ENCODE measurements around the gene ACTR1B.
"Not testable (repeated sequence)": the region's sequence is repeated elsewhere in the genome, so short reads cannot be mapped to it uniquely, and the experiment has no call there.

The ACTR1B gene

GRCh38 chr2:97620492-97620891, 43.4 kb downstream of the ACTR1B start:
- not testable (repeated sequence) for H2BK12ac ChIP-seq (ENCODE audit: low read length); H3K4me2 ChIP-seq (ENCODE audit: insufficient read depth, low read length, poor library complexity, severe bottlenecking); H4K91ac ChIP-seq (ENCODE audit: low read depth, low read length, poor library complexity); H3K23ac ChIP-seq (ENCODE audit: low read depth, low read length, poor library complexity); H2BK5ac ChIP-seq (ENCODE audit: low read length); H2AK5ac ChIP-seq (ENCODE audit: low read depth, low read length); H3K14ac ChIP-seq (ENCODE audit: low read length); H3K9me3 ChIP-seq (replicated peaks in 1 of 2; ENCODE audit: control insufficient read depth in 2 of 2, insufficient read depth in 1 of 2, low read depth in 1 of 2, low read length in 2 of 2); H3K9ac ChIP-seq (ENCODE audit: low read depth, low read length, poor library complexity); H3K79me1 ChIP-seq (ENCODE audit: low read depth, low read length); H3K4me1 ChIP-seq (ENCODE audit: control insufficient read depth in 2 of 2, insufficient read depth in 1 of 2, low read depth in 1 of 2, low read length in 2 of 2); H3K18ac ChIP-seq (ENCODE audit: low read length); H2AFZ ChIP-seq (ENCODE audit: low read length); DNase-seq (ENCODE audit: low spot score); H2BK15ac ChIP-seq (ENCODE audit: low read length); H3K27me3 ChIP-seq (ENCODE audit: control insufficient read depth in 3 of 3, insufficient read depth in 3 of 3, low read depth in 1 of 3, low read length in 3 of 3); H3K36me3 ChIP-seq (replicated peaks in 1 of 2; ENCODE audit: control insufficient read depth in 2 of 2, insufficient read depth in 2 of 2, low read length in 2 of 2); H3K4ac ChIP-seq (ENCODE audit: low read length); H3K4me3 ChIP-seq (ENCODE audit: low read length in 2 of 2); H3K27ac ChIP-seq (replicated peaks; ENCODE audit: low read length); H4K8ac ChIP-seq (ENCODE audit: low read depth, low read length); H2BK120ac ChIP-seq (ENCODE audit: low read depth, low read length)
- WGBS, 2 donors (ENCODE audit: extremely low coverage in 2 of 2, insufficient read length in 2 of 2, insufficient replicate concordance in 1 of 2), result no CpG with 5 or more reads among the region's 1 CpG

- WGBS, 2 donors (ENCODE audit: extremely low coverage in 2 of 2, insufficient read length in 2 of 2, insufficient replicate concordance in 1 of 2), result no CpG with 5 or more reads among the region's 14 CpGs
- H3K36me3 ChIP-seq (replicated peaks in 1 of 2; ENCODE audit: control insufficient read depth in 2 of 2, insufficient read depth in 2 of 2, low read length in 2 of 2); H3K18ac ChIP-seq (ENCODE audit: low read length); H3K9ac ChIP-seq (ENCODE audit: low read depth, low read length, poor library complexity); H2BK5ac ChIP-seq (ENCODE audit: low read length); H2BK12ac ChIP-seq (ENCODE audit: low read length); H3K23ac ChIP-seq (ENCODE audit: low read depth, low read length, poor library complexity); H3K4me3 ChIP-seq (ENCODE audit: low read length in 2 of 2); H3K9me3 ChIP-seq (replicated peaks in 1 of 2; ENCODE audit: control insufficient read depth in 2 of 2, insufficient read depth in 1 of 2, low read depth in 1 of 2, low read length in 2 of 2); H3K27ac ChIP-seq (replicated peaks; ENCODE audit: low read length); H2AK5ac ChIP-seq (ENCODE audit: low read depth, low read length); H3K79me1 ChIP-seq (ENCODE audit: low read depth, low read length); H2BK120ac ChIP-seq (ENCODE audit: low read depth, low read length); H3K4me2 ChIP-seq (ENCODE audit: insufficient read depth, low read length, poor library complexity, severe bottlenecking); H3K27me3 ChIP-seq (ENCODE audit: control insufficient read depth in 3 of 3, insufficient read depth in 3 of 3, low read depth in 1 of 3, low read length in 3 of 3); H2BK15ac ChIP-seq (ENCODE audit: low read length); DNase-seq (ENCODE audit: low spot score); H4K8ac ChIP-seq (ENCODE audit: low read depth, low read length); H3K4ac ChIP-seq (ENCODE audit: low read length); H4K91ac ChIP-seq (ENCODE audit: low read depth, low read length, poor library complexity); H3K4me1 ChIP-seq (ENCODE audit: control insufficient read depth in 2 of 2, insufficient read depth in 1 of 2, low read depth in 1 of 2, low read length in 2 of 2); H3K14ac ChIP-seq (ENCODE audit: low read length): not testable (repeated sequence)
- peak overlapping the region; percentile 29 for H2AFZ ChIP-seq (ENCODE audit: low read length)
Observed at GRCh38 chr2:97618939-97619827, 44.7 kb downstream of the ACTR1B start.

- Histone ChIP-seq H3K27me3 (ENCODE audit: control insufficient read depth in 3 of 3, insufficient read depth in 3 of 3, low read depth in 1 of 3, low read length in 3 of 3) (no peaks in the 10 kb centered on the region), H2BK5ac (ENCODE audit: low read length) (no peak overlapping the region), H4K8ac (ENCODE audit: low read depth, low read length) (no peak overlapping the region), H2BK12ac (ENCODE audit: low read length) (no peak overlapping the region), H3K9me3 (replicated peaks in 1 of 2; ENCODE audit: control insufficient read depth in 2 of 2, insufficient read depth in 1 of 2, low read depth in 1 of 2, low read length in 2 of 2) (no peaks in the 10 kb centered on the region), H2AFZ (ENCODE audit: low read length) (no peak overlapping the region), H3K18ac (ENCODE audit: low read length) (no peak overlapping the region), H3K4me2 (ENCODE audit: insufficient read depth, low read length, poor library complexity, severe bottlenecking) (no peak overlapping the region), H4K91ac (ENCODE audit: low read depth, low read length, poor library complexity) (no peak overlapping the region), H3K4me1 (ENCODE audit: control insufficient read depth in 2 of 2, insufficient read depth in 1 of 2, low read depth in 1 of 2, low read length in 2 of 2) (peaks cover 0 to 2% of the 10 kb centered on the region in 2 donors), H3K14ac (ENCODE audit: low read length) (no peak overlapping the region), H3K4me3 (ENCODE audit: low read length in 2 of 2) (no peak overlapping the region), H3K9ac (ENCODE audit: low read depth, low read length, poor library complexity) (no peak overlapping the region), H2BK120ac (ENCODE audit: low read depth, low read length) (no peak overlapping the region), H3K23ac (ENCODE audit: low read depth, low read length, poor library complexity) (no peak overlapping the region), H3K36me3 (replicated peaks in 1 of 2; ENCODE audit: control insufficient read depth in 2 of 2, insufficient read depth in 2 of 2, low read length in 2 of 2) (no peaks in the 10 kb centered on the region), H2BK15ac (ENCODE audit: low read length) (no peak overlapping the region), H3K27ac (replicated peaks; ENCODE audit: low read length) (no peak overlapping the region), H3K79me1 (ENCODE audit: low read depth, low read length) (no peaks in the 10 kb centered on the region), H2AK5ac (ENCODE audit: low read depth, low read length) (no peak overlapping the region), H3K4ac (ENCODE audit: low read length) (no peak overlapping the region)
- no peak for DNase-seq (ENCODE audit: low spot score)
- no CpG with 5 or more reads among the region's 6 CpGs for WGBS, 2 donors (ENCODE audit: extremely low coverage in 2 of 2, insufficient read length in 2 of 2, insufficient replicate concordance in 1 of 2)
Observed at GRCh38 chr2:97617911-97618310, 45.9 kb downstream of the ACTR1B start.

GRCh38 chr2:97615746-97616145, 48.1 kb downstream of the ACTR1B start:
- not testable (repeated sequence) for H3K18ac ChIP-seq (ENCODE audit: low read length); H3K27me3 ChIP-seq (ENCODE audit: control insufficient read depth in 3 of 3, insufficient read depth in 3 of 3, low read depth in 1 of 3, low read length in 3 of 3); H3K4me1 ChIP-seq (ENCODE audit: control insufficient read depth in 2 of 2, insufficient read depth in 1 of 2, low read depth in 1 of 2, low read length in 2 of 2); H3K23ac ChIP-seq (ENCODE audit: low read depth, low read length, poor library complexity); H2AFZ ChIP-seq (ENCODE audit: low read length); H4K91ac ChIP-seq (ENCODE audit: low read depth, low read length, poor library complexity); H3K27ac ChIP-seq (replicated peaks; ENCODE audit: low read length); H2BK12ac ChIP-seq (ENCODE audit: low read length); H2AK5ac ChIP-seq (ENCODE audit: low read depth, low read length); H3K4ac ChIP-seq (ENCODE audit: low read length); H3K36me3 ChIP-seq (replicated peaks in 1 of 2; ENCODE audit: control insufficient read depth in 2 of 2, insufficient read depth in 2 of 2, low read length in 2 of 2); H4K8ac ChIP-seq (ENCODE audit: low read depth, low read length); H2BK5ac ChIP-seq (ENCODE audit: low read length); H3K4me2 ChIP-seq (ENCODE audit: insufficient read depth, low read length, poor library complexity, severe bottlenecking); H2BK120ac ChIP-seq (ENCODE audit: low read depth, low read length); DNase-seq (ENCODE audit: low spot score); H3K79me1 ChIP-seq (ENCODE audit: low read depth, low read length); H3K9me3 ChIP-seq (replicated peaks in 1 of 2; ENCODE audit: control insufficient read depth in 2 of 2, insufficient read depth in 1 of 2, low read depth in 1 of 2, low read length in 2 of 2); H3K4me3 ChIP-seq (ENCODE audit: low read length in 2 of 2); H3K9ac ChIP-seq (ENCODE audit: low read depth, low read length, poor library complexity); H2BK15ac ChIP-seq (ENCODE audit: low read length); H3K14ac ChIP-seq (ENCODE audit: low read length)
- no CpG with 5 or more reads among the region's 8 CpGs for WGBS, 2 donors (ENCODE audit: extremely low coverage in 2 of 2, insufficient read length in 2 of 2, insufficient replicate concordance in 1 of 2)
